Measurements from ENCODE around the gene MIA2. TPM values are rescaled to one million over a fixed set of nuclear protein-coding genes. Genes with fewer than 3 reads are reported as not detected.

Gene MIA2
- total RNA-seq, 1 experiment from 2014 or later, result 15.0 TPM

- TF ChIP-seq CTCF (conservative IDR thresholded peaks at IDR 0.05), result no peak
- H4K20me1 ChIP-seq (ENCODE audit: control insufficient read depth, insufficient read depth, insufficient read length), result no peaks in the 10 kb centered on the region
- no peak overlapping the region for H3K9ac ChIP-seq (ENCODE audit: extremely low read depth, insufficient read length, low read length)
- H3K79me2 ChIP-seq (ENCODE audit: insufficient read depth, low read length), result no peaks in the 10 kb centered on the region
- H3K4me1 Mint-ChIP-seq, result no peaks in the 10 kb centered on the region
- H3K9me3 ChIP-seq (ENCODE audit: control insufficient read depth, low read depth, low read length), result no peaks in the 10 kb centered on the region
- no peak overlapping the region for H3K4me3 Mint-ChIP-seq
- no peak overlapping the region for H3K27ac ChIP-seq (ENCODE audit: insufficient read length, low read depth, low read length)
- H3K4me2 ChIP-seq (ENCODE audit: insufficient read depth, insufficient read length, low read length), result no peak overlapping the region
- H3K23ac ChIP-seq (ENCODE audit: insufficient read length, low read depth, low read length), result no peak overlapping the region
- no peak overlapping the region for H2AK5ac ChIP-seq (ENCODE audit: insufficient read length, low read length)
- H3K18ac ChIP-seq (ENCODE audit: insufficient read length, low read depth, low read length), result no peak overlapping the region
- H4K5ac ChIP-seq (ENCODE audit: insufficient read length, low read depth, low read length), result no peak overlapping the region
- H3K4me1 ChIP-seq (ENCODE audit: insufficient read depth, low read length), result no peaks in the 10 kb centered on the region
- H4K8ac ChIP-seq (replicated peaks; ENCODE audit: insufficient read length, low read depth, low read length), result no peak overlapping the region
- no peak overlapping the region for H4K91ac ChIP-seq (ENCODE audit: insufficient read length, low read depth, low read length)
- no peak overlapping the region for H2BK15ac ChIP-seq (ENCODE audit: low read depth, low read length)
- no peak overlapping the region for H3K14ac ChIP-seq (ENCODE audit: insufficient read depth, low read length)
- peaks cover 0 to 5% (median 4%) of the 10 kb centered on the region in 3 experiments; a peak in 6 of 7 replicates for H3K36me3 Mint-ChIP-seq (ENCODE audit: insufficient read depth in 1 of 3, low read depth in 3 of 3)
- H3K9me3 Mint-ChIP-seq, result no peaks in the 10 kb centered on the region
- H2AFZ ChIP-seq (ENCODE audit: low read length), result no peak overlapping the region
- no peak overlapping the region for H3T11ph ChIP-seq (ENCODE audit: low read length)
- no peak for DNase-seq
- H2BK120ac ChIP-seq (ENCODE audit: low read depth, low read length, poor library complexity, severe bottlenecking), result no peak overlapping the region
- H2BK20ac ChIP-seq (ENCODE audit: low read depth, low read length, poor library complexity, severe bottlenecking), result no peak overlapping the region
- no peaks in the 10 kb centered on the region for H3K27me3 ChIP-seq (ENCODE audit: insufficient read depth, low read length)
- no peak overlapping the region for H2BK12ac ChIP-seq (ENCODE audit: insufficient read length, low read depth, low read length)
- no peak overlapping the region for H3K56ac ChIP-seq (ENCODE audit: insufficient read length, low read depth, low read length)
- no peaks in the 10 kb centered on the region for H3K23me2 ChIP-seq (ENCODE audit: insufficient read length, low read depth, low read length, poor library complexity, severe bottlenecking)
- no peak overlapping the region for H2BK5ac ChIP-seq (ENCODE audit: insufficient read length, low read length)
- H3K4ac ChIP-seq (ENCODE audit: low read depth, low read length), result no peak overlapping the region
- no peaks in the 10 kb centered on the region for H3K79me1 ChIP-seq (ENCODE audit: insufficient read depth, low read depth, low read length, poor library complexity, severe bottlenecking)
- no peaks in the 10 kb centered on the region for H3K27me3 Mint-ChIP-seq (ENCODE audit: low read depth)
- H3K27ac Mint-ChIP-seq, result no peak overlapping the region
Measured at GRCh38 chr14:39310051-39310450, 76.3 kb downstream of the MIA2 start.
